ENCODE results near the gene HOXB5. TPM values are rescaled to one million over a fixed set of nuclear protein-coding genes. Genes with fewer than 3 reads are reported as not detected.

The HOXB5 gene
- total RNA-seq, 2 donors from 2014 or later: 0.56 to 3.8 TPM

GRCh38 chr17:48544349-48545021 is 49.1 kb downstream of the HOXB5 start:
- Histone ChIP-seq H3K27me3 (replicated peaks; ENCODE audit: insufficient read depth) (no peaks in the 10 kb centered on the region), H3K4me3 (peak overlapping the region; percentile 88), H3K9me3 (no peaks in the 10 kb centered on the region), H3K27ac (peak overlapping the region; percentile 93 to 95), H3K36me3 (no peaks in the 10 kb centered on the region), H3K4me1 (ENCODE audit: control insufficient read depth in 1 of 2, low read depth in 2 of 2) (peaks cover 31 to 48% of the 10 kb centered on the region in 2 donors)
- ATAC-seq (ENCODE audit: insufficient number of reproducible peaks, low FRiP score, low read depth) (peak; percentile 4), DNase-seq (ENCODE audit: low spot score) (peak; percentile 81)
- TF ChIP-seq CTCF (IDR thresholded peaks at IDR 0.05): no peak

GRCh38 chr17:48543854-48544348 is 49.7 kb downstream of the HOXB5 start:
- TF ChIP-seq CTCF (IDR thresholded peaks at IDR 0.05): no peak
- DNase-seq (ENCODE audit: low spot score) (no peak), ATAC-seq (ENCODE audit: insufficient number of reproducible peaks, low FRiP score, low read depth) (no peak)
- Histone ChIP-seq H3K4me3 (peak overlapping the region; percentile 88), H3K4me1 (ENCODE audit: control insufficient read depth in 1 of 2, low read depth in 2 of 2) (peaks cover 29 to 45% of the 10 kb centered on the region in 2 donors), H3K27me3 (replicated peaks; ENCODE audit: insufficient read depth) (no peaks in the 10 kb centered on the region), H3K27ac (peak overlapping the region; percentile 93 to 95), H3K36me3 (no peaks in the 10 kb centered on the region), H3K9me3 (no peaks in the 10 kb centered on the region)

DNA sequence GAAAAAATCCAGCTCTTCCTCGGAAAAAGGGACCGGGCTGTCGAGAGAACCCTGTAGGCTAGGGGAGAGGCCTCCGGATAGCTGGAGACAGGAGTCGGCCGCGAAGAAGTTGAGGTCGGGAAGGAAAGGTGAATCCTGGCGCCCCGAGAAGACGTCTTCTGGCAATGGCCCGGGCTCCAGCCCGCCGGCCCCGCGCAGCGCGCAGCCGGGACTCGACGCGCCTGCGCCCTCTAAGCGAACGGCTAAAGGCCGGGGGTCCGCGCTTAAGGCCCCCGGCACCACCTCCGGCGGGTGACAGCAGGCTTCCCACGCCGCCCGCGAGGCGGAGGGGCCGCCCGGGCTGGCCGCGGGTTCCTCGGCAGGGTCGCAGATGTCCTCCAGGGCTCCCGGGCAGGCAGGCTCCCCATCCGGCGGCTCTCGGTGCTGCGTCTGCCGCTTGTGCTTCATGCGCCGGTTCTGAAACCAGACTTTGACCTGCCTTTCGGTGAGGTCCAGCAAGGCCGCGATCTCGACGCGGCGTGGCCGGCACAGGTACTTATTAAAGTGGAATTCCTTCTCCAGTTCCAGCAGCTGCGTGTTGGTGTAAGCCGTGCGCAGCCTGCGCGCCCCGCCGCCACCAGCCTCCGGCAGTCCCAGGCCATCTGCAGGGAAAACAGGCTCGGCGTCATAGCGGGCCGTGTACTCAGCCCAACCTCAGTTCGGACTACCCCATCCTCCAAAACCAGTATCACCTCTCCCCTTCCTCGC is 50.3 kb downstream of the HOXB5 start:
- H3K36me3 ChIP-seq: no peaks in the 10 kb centered on the region
- H3K27me3 ChIP-seq (replicated peaks; ENCODE audit: insufficient read depth): no peaks in the 10 kb centered on the region
- DNase-seq (ENCODE audit: low spot score) (no peak), ATAC-seq (ENCODE audit: insufficient number of reproducible peaks, low FRiP score, low read depth) (no peak)
- H3K4me1 ChIP-seq (ENCODE audit: control insufficient read depth in 1 of 2, low read depth in 2 of 2): peaks cover 24 to 39% of the 10 kb centered on the region in 2 donors
- no peaks in the 10 kb centered on the region for H3K9me3 ChIP-seq
- peak overlapping the region; percentile 93 to 95 for H3K27ac ChIP-seq
- peak overlapping the region; percentile 88 for H3K4me3 ChIP-seq
- TF ChIP-seq CTCF (IDR thresholded peaks at IDR 0.05): peak; percentile 46

- Histone ChIP-seq H3K4me1 (ENCODE audit: control insufficient read depth in 1 of 2, low read depth in 2 of 2) (peaks cover 20 to 33% of the 10 kb centered on the region in 2 donors), H3K36me3 (no peaks in the 10 kb centered on the region), H3K27ac (peak overlapping the region; percentile 93 to 95), H3K9me3 (no peaks in the 10 kb centered on the region), H3K27me3 (replicated peaks; ENCODE audit: insufficient read depth) (no peaks in the 10 kb centered on the region), H3K4me3 (peak overlapping the region; percentile 88)
- no peak for DNase-seq (ENCODE audit: low spot score)
- no peak for ATAC-seq (ENCODE audit: insufficient number of reproducible peaks, low FRiP score, low read depth)
- TF ChIP-seq CTCF (IDR thresholded peaks at IDR 0.05): no peak
Observed at GRCh38 chr17:48542698-48543106, 50.9 kb downstream of the HOXB5 start.

DNA sequence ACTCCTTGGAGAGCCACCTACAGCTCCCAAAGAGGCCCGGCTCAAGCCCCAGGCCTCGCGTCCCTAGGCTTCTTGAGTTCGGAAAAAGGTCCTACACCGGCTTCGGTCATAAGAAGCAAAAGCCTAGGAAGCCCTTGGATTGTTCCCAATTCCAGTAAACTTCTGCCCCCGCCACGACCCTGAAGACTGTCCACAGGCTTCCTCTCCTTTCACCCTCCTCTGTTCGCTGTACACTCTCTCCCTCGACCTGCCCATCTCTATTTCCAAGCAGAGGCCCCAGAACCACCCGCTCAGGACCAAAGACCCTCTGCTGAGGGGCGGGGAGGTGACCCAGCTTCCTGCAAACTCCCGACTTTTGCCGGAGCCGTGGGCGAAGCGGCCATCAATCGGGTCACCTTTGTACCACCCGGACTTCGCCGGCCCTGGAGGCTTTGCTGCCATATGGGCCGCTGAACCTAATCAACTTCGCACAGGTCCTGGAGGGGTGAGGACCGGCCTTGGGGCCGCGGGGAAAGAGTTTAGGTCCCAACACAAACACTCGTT is 51.4 kb downstream of the HOXB5 start:
- Histone ChIP-seq H3K27me3 (replicated peaks; ENCODE audit: insufficient read depth) (no peaks in the 10 kb centered on the region), H3K4me1 (ENCODE audit: control insufficient read depth in 1 of 2, low read depth in 2 of 2) (peaks cover 16 to 30% of the 10 kb centered on the region in 2 donors), H3K36me3 (no peaks in the 10 kb centered on the region), H3K4me3 (peak overlapping the region; percentile 88), H3K27ac (peak overlapping the region; percentile 93 to 95), H3K9me3 (no peaks in the 10 kb centered on the region)
- DNase-seq (ENCODE audit: low spot score) (no peak), ATAC-seq (ENCODE audit: insufficient number of reproducible peaks, low FRiP score, low read depth) (no peak)
- TF ChIP-seq CTCF (IDR thresholded peaks at IDR 0.05): no peak
